RWPE1 (cell line): ENCODE measurements around the gene GMEB2.

ENCODE experiments used
- CTCF ChIA-PET: fragments of 350-600 bp; sonication (Branson Sonifier 250); formaldehyde crosslinking; extraction: SDS; loops from one replicate; lab custom pipeline; 2021; lab: Yijun Ruan, JAX
- POLR2A ChIA-PET: fragments of 400-600 bp; formaldehyde crosslinking; extraction: SDS; loops from one replicate; lab custom pipeline; 2020; ENCODE audit warnings: antibody characterized with exemption; ENCODE audit not compliant: low non-redundant PET; lab: Yijun Ruan, JAX
- DNase-seq: peaks from one replicate; pipeline ENCODE4 v3.0.0; 2012; ENCODE audit warnings: low spot score
- H3K27ac ChIP-seq: fragments of 450-650 bp; 2 replicates; pipeline ENCODE4 v1.5.1; 2017
- TF ChIP-seq, protein P1 (sequence below): fragments of 450-650 bp; conservative IDR thresholded peaks from 2 replicates; pipeline ENCODE4 v1.5.1; 2017; ENCODE audit warnings: low read depth, mild to moderate bottlenecking

The GMEB2 gene

DNA sequence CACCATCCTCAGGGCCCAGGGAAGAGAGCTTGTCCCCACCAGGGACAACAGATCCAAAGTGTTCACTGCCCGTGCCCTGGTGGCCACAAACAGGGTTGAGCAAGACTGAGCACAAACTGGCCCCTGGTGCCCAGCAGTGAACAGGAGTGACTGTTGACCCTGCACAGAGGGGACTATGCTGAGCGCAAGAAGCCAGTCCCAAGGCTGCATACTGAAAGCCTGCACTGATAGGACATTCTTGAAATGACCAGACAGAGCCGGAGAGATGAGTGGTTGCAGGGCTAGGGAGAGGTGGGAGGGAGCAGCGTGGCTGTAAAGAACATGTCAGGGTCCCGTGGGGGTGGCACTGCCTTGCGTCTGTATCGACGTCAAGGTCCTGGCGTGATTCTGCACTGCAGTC, 75.8 kb downstream of the GMEB2 start:
- ChIA-PET CTCF (interaction anchor here (1.2 to 1.4 kb wide), 2 partner anchors 12 to 13 kb away, joined by 4 to 6 read pairs; no protein-coding TSS in a partner anchor), POLR2A (no interaction called here)
- DNase-seq, result no peak
- TF ChIP-seq, protein P1, sequence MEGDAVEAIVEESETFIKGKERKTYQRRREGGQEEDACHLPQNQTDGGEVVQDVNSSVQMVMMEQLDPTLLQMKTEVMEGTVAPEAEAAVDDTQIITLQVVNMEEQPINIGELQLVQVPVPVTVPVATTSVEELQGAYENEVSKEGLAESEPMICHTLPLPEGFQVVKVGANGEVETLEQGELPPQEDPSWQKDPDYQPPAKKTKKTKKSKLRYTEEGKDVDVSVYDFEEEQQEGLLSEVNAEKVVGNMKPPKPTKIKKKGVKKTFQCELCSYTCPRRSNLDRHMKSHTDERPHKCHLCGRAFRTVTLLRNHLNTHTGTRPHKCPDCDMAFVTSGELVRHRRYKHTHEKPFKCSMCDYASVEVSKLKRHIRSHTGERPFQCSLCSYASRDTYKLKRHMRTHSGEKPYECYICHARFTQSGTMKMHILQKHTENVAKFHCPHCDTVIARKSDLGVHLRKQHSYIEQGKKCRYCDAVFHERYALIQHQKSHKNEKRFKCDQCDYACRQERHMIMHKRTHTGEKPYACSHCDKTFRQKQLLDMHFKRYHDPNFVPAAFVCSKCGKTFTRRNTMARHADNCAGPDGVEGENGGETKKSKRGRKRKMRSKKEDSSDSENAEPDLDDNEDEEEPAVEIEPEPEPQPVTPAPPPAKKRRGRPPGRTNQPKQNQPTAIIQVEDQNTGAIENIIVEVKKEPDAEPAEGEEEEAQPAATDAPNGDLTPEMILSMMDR, result no peak
- peak overlapping the region; percentile 63; the same call in 1 of the 2 replicates for H3K27ac ChIP-seq

DNA sequence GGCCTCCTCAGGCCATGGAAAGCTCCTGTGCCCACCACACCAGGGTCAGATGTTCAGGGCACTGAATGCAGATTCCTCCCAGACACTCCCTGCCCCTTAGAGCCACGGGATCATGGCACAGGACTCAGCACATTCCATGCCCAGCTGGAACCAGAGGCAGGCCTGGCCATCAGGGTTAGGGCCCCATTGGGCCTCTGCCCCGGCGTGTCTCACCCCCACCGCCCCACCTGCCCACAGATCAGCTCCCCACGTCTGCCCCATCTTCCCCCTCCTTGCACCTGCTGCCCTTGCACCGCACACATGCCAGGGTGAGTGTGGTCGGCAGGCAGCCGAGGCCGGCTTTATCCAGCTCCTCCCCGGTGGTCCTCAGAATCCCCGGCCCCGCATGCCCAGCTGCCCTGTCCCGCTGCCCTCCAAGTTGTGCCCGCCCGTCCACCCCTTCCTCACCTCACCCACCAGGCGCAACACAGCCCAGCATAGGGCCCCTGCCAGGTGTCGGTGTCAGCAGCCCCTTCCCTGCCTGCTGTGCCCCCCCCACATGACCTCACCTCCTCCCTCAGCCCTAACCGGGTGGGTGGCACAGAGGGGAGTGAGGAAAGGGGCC, 77.1 kb downstream of the GMEB2 start:
- no peak overlapping the region for H3K27ac ChIP-seq
- TF ChIP-seq, protein P1, result no peak
- ChIA-PET POLR2A (no interaction called here), CTCF (no interaction called here)
- no peak for DNase-seq

DNA sequence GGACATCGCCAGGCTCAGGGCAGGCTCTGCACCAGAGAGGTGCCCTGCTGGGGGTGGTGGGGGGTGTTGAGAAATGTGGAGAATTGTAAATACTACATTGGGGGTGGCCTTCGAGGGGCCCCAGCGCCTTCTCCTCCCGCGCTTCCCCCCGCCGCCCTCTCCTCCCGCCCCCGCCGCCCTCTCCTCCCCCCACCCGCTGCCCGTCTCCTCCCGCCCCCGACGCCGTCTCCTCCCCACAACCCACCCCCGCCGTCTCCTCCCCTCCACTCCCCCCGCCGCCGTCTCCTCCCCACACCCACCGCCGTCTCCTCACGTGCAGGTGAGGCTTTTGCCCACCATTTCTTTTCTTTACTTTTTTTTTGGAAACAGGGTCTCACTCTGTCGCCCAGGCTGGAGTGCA, 77.9 kb downstream of the GMEB2 start:
- ChIA-PET POLR2A (no interaction called here), CTCF (no interaction called here)
- no peak overlapping the region for H3K27ac ChIP-seq
- TF ChIP-seq, protein P1, result no peak
- no peak for DNase-seq

DNA sequence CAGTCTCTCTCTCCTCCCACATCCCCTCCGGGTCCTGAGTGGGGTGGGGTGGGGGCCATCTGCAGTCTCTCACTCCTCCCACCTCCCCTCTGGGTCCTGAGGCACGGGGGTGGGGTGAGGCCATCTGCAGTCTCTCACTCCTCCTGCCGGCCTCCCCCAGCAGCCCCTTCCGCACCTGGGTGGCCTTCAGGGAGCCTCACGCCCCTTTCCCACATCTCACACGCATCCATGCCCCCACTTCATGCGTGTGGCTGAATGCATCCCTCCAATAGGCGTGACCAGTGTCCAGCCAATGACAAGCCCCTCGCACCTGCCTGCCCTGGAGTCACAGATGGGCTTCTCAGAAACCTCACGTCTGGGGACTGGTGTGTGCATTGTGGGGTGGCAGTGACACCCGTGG, 78.4 kb downstream of the GMEB2 start:
- H3K27ac ChIP-seq, result no peak overlapping the region
- DNase-seq, result no peak
- ChIA-PET CTCF (no interaction called here), POLR2A (no interaction called here)
- TF ChIP-seq, protein P1, result no peak

DNA sequence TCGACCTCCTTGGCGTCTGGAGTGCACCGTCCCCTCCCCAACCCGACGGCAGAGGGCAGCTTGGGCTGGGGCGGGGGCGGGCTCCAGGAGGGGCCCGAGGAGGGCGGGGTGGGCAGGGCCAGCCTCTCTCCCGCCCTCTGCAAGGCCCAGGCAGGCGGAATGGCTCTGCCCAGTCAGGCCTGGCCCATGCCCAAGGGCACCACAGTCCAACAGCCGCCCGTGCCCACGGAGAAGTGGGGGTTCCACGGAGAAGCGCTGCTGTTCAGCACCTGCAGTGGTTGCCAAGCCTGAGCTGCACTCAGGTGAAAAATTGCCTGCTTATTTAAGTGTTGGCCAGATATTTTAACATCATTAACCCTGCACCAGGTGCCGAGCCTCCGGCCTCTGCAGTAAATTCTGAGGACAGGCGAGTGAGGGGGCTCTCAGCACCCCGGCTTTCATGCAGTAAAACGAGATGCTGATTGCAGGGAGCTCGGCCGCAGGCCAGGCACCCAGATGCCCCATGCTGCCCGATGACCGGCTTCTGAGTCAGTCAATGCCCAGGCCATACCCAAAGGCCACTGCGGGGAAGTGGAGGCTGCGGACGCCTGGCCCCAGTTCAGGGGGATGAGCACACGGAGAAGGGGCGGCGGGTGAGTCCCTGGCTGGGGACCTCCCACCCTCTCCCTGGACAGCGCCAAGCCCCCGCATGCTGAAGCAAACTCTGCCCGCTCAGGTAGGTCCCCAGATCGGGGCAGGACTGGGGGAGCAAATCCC, 79.0 kb downstream of the GMEB2 start, which contains the start of gene SRMS:
TSS of gene SRMS (minus strand) at position 25 of the 756 bp plus-strand sequence. CDS start 286 bp downstream, outside the sequence.
- TF ChIP-seq, protein P1, result no peak
- ChIA-PET POLR2A (no interaction called here), CTCF (interaction anchor here (0.6 kb wide), 1 partner anchor 28 kb away, joined by 4 read pairs; no protein-coding TSS in a partner anchor)
- no peak for DNase-seq
- peak within 1 kb of the TSS; percentile 79 for H3K27ac ChIP-seq

DNA sequence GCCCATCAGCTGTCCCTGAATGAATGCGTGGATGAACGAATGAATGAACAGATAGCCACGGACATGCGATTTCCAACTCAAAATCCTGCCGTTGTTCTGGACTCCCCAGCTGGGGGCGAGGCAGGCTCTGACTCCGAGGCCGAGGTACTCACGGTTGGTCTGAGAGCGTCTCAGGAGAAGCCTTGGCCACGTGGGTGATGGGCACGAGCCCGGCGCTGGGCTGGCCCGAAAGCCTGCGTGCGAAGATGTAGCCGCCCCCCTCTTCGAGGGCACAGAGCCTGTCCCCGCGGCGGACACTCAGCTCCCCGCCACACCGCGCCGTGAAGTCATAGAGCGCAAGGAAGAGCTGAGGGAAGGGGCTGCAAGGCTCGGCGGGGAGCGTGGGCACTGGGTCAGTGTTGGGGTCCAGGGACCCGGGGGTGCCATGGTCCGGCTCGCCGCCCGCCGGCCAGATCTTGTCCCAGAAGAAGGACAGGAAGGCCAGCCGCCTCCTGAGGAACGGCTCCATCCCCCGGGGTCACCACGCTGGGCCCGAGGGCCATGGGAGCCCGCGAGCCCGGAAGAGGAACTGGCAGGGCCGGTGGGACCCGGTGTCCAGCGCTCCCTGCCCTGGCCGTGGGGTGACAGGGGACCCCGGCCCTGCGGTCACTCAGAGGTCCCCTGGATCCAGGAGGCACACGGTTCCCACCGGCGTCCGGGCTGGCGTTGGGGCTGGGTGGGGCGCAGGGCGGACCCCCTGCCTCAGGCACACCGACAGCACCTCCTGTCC, 79.8 kb downstream of the GMEB2 start:
- TF ChIP-seq, protein P1, result no peak
- POLR2A ChIA-PET, result no interaction called here
- H3K27ac ChIP-seq, result peak overlapping the region; percentile 79
- no peak for DNase-seq
- CTCF ChIA-PET, result interaction anchor here (0.6 to 1.8 kb wide), 4 partner anchors 9 to 427 kb away, joined by 3 to 5 read pairs (median 4); partner anchors contain the start of gene PTK6
